ENCODE results near the gene CA4.
"Not testable (repeated sequence)": the region's sequence is repeated elsewhere in the genome, so short reads cannot be mapped to it uniquely, and the experiment has no call there.

The CA4 gene

GRCh38 chr17:60178180-60178579, 28.4 kb downstream of the CA4 start:
- not testable (repeated sequence) for DNase-seq

GRCh38 chr17:60180380-60180779, 30.6 kb downstream of the CA4 start:
- DNase-seq = not testable (repeated sequence)

GRCh38 chr17:60186372-60186771, 36.6 kb downstream of the CA4 start:
- DNase-seq = not testable (repeated sequence)

- DNase-seq = not testable (repeated sequence)
Observed at GRCh38 chr17:60186846-60187745, 37.3 kb downstream of the CA4 start.

- DNase-seq = no peak
Observed at GRCh38 chr17:60188759-60189158, 39.0 kb downstream of the CA4 start.

- not testable (repeated sequence) for DNase-seq
Observed at GRCh38 chr17:60190032-60190431, 40.3 kb downstream of the CA4 start.

GRCh38 chr17:60193032-60193431, 43.3 kb downstream of the CA4 start:
- DNase-seq = not testable (repeated sequence)

GRCh38 chr17:60193482-60193881, 43.7 kb downstream of the CA4 start:
- DNase-seq = no peak

GRCh38 chr17:60194141-60194540, 44.4 kb downstream of the CA4 start:
- DNase-seq = not testable (repeated sequence)

GRCh38 chr17:60198630-60199029, 48.9 kb downstream of the CA4 start:
- DNase-seq = not testable (repeated sequence)

- DNase-seq = not testable (repeated sequence)
Observed at GRCh38 chr17:60205782-60206181, 56.0 kb downstream of the CA4 start.

GRCh38 chr17:60208302-60208701, 58.5 kb downstream of the CA4 start:
- not testable (repeated sequence) for DNase-seq

All from stimulated activated CD4-positive, alpha-beta T cell treated with anti-CD3 and anti-CD28 coated beads, Interleukin-1b, Interleukin-23, amount 100 ng/mL, for 48 hours (primary cell).